ENCODE results near the gene GGCX. TPM values are rescaled to one million over a fixed set of nuclear protein-coding genes. Genes with fewer than 3 reads are reported as not detected.

GGCX gene
- total and polyA plus RNA-seq, 2 of the 4 experiments (the other 2 are of a cell fraction) = 35.0 to 39.4 TPM

GRCh38 chr2:85540133-85540648, 21.1 kb downstream of the GGCX start:
- intact Hi-C loops (cut with micrococcal nuclease) = no loop called here
- DNase-seq = peak; percentile 32
- BruUV-seq (replicated peaks) = no TSS peak

More at GRCh38 chr2:85540133-85540648, 21.1 kb downstream of the GGCX start:
- Histone ChIP-seq H3K9ac (ENCODE audit: low read depth, low read length) (peak overlapping the region; percentile 97), H3K4me2 (ENCODE audit: low read depth, low read length) (peak overlapping the region; percentile 70), H3K9me3 (ENCODE audit: control insufficient read depth, insufficient read depth, low read length) (no peaks in the 10 kb centered on the region), H3K14ac (replicated peaks; ENCODE audit: low read depth, low read length) (peak overlapping the region; percentile 97), H3K4me1 (ENCODE audit: control insufficient read depth, insufficient read depth, low read length) (peaks cover 10% of the 10 kb centered on the region), H3K36me3 (ENCODE audit: control insufficient read depth, insufficient read depth, low read length) (peaks cover 26% of the 10 kb centered on the region), H3K4me3 (ENCODE audit: insufficient read depth, low read depth, low read length) (peak overlapping the region; percentile 78), H4K91ac (ENCODE audit: insufficient read depth, low read depth, low read length) (no peak overlapping the region), H2AK9ac (replicated peaks; ENCODE audit: low read depth, low read length, poor library complexity) (peak overlapping the region; percentile 100), H3K18ac (ENCODE audit: low read depth, low read length) (peak overlapping the region; percentile 21; the same call in 1 of the 2 replicates), H3K4ac (ENCODE audit: low read depth, low read length) (peak overlapping the region; percentile 93), H3K9me1 (ENCODE audit: insufficient read depth, low read length) (peaks cover 8% of the 10 kb centered on the region; the same call in 1 of the 2 replicates), H3K27ac (ENCODE audit: insufficient read depth, low read length) (peak overlapping the region; percentile 92), H2BK5ac (ENCODE audit: low read depth, low read length, poor library complexity, severe bottlenecking) (peak overlapping the region; percentile 91), H3K23ac (ENCODE audit: low read depth, low read length) (peak overlapping the region; percentile 96), H2AFZ (replicated peaks; ENCODE audit: low read length, poor library complexity) (no peak overlapping the region), H2BK15ac (ENCODE audit: low read depth, low read length) (no peak overlapping the region), H2BK120ac (ENCODE audit: low read depth, low read length) (peak overlapping the region; percentile 31; the same call in 1 of the 2 replicates), H2BK20ac (ENCODE audit: low read depth, low read length) (no peak overlapping the region), H3K56ac (ENCODE audit: extremely low read depth, insufficient read depth, low read length) (peak overlapping the region; percentile 83), H4K20me1 (ENCODE audit: insufficient read depth, low read length) (peaks cover 62% of the 10 kb centered on the region), H3K79me1 (ENCODE audit: low read depth in 1 of 2, low read length in 2 of 2) (peaks cover 20 to 49% of the 10 kb centered on the region in 2 experiments), H2AK5ac (ENCODE audit: low read depth, low read length) (no peak overlapping the region), H4K5ac (ENCODE audit: low read depth, low read length) (peak overlapping the region; percentile 28; the same call in 1 of the 2 replicates), H3K27me3 (ENCODE audit: control insufficient read depth, insufficient read depth, low read length) (no peaks in the 10 kb centered on the region), H4K8ac (ENCODE audit: low read depth in 2 of 2, low read length in 2 of 2) (peak overlapping the region in 1 of 2 experiments; percentile 62; a peak in 1 of 4 replicates)
- no peak for ATAC-seq (ENCODE audit: low read depth)
- dilution Hi-C loops (cut with HindIII; ENCODE audit: low sequenced_read_pairs, unreplicated experiment) (no loop called here), in situ Hi-C loops (cut with MboI; ENCODE audit: low sequenced_read_pairs) (no loop called here)
- TF ChIP-seq FOS (IDR thresholded peaks at IDR 0.05; ENCODE audit: low read depth, low read length) = no peak
- TF ChIP-seq RCOR1 (IDR thresholded peaks at IDR 0.05; ENCODE audit: insufficient replicate concordance, low read length) = no peak
- peak; percentile 27; the same call in 1 of the 2 replicates for TF ChIP-seq BHLHE40 (IDR thresholded peaks at IDR 0.05; ENCODE audit: low read depth, low read length)
- TF ChIP-seq CTCF (conservative IDR thresholded peaks at IDR 0.05; ENCODE audit: low read depth, low read length) = no peak
- ChIA-PET CTCF (interaction anchor here (1.5 to 2.4 kb wide), 2 partner anchors 111 to 120 kb away, joined by 3 to 7 read pairs; no protein-coding TSS in a partner anchor), POLR2A (ENCODE audit: unreplicated experiment) (interaction anchor here (0.6 to 3.6 kb wide), 11 partner anchors 10 to 220 kb away, joined by 3 to 42 read pairs (median 6); no protein-coding TSS in a partner anchor)
- WGBS, 2 experiments (ENCODE audit: extremely low coverage in 2 of 2, insufficient read length in 1 of 2) = 0% methylated on average over 3 of the region's 11 CpGs; no CpG with 5 or more reads in 1 of the 2 experiments

All from IMR-90 (cell line).